ENCODE data around the gene PPARG.

DNA sequence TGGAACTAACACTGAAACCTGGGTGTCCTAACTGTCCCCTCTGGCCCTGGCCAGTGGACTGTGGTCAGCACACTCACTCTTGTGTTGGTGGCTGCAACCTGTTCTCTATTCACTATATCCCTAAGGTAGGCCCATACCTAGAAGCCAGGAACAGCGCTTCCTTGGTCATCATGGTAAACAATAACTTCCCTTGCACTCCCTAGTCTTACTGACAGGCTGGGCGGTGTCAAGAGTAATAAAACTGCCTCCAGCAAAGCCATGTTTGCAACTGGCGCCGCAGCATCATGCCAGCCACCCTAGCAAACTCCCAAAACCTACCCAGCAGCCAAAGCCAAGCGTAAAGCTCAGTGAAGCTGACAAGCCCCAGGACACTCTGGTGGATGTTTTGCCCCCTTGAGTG, 132.3 kb downstream of the PPARG start:
- TF ChIP-seq POLR2A (IDR thresholded peaks at IDR 0.05), result no peak
- no peak for TF ChIP-seq CTCF (IDR thresholded peaks at IDR 0.05)
